Keratinocyte (primary cell): ENCODE measurements around the gene FOXJ1.

Experiments
- CTCF ChIP-seq, 3 experiments: IDR thresholded peaks in 1 of 3; conservative IDR thresholded peaks in 1 of 3; optimal IDR thresholded peaks in 1 of 3; 2 replicates in 2 of 3; 3 replicates in 1 of 3; pipeline versions ENCODE3 to v1.5.1; 2011; ENCODE audit warnings: low read length in 3 of 3, mild to moderate bottlenecking in 3 of 3, moderate library complexity in 2 of 3, control low read depth in 1 of 3, inconsistent platforms in 1 of 3; ENCODE audit not compliant: insufficient read depth in 2 of 3; ENCODE audit errors: extremely low read depth in 1 of 3
- EZH2 ChIP-seq: IDR thresholded peaks from one replicate; pipeline ENCODE4 v1.6.1; 2012; ENCODE audit warnings: inconsistent platforms, mild to moderate bottlenecking, low read length, moderate library complexity

- no peak for TF ChIP-seq CTCF (optimal IDR thresholded peaks at IDR 0.05 in 1 of 3, IDR thresholded peaks at IDR 0.05 in 1 of 3, conservative IDR thresholded peaks at IDR 0.05 in 1 of 3; ENCODE audit: extremely low read depth in 1 of 3, insufficient read depth in 2 of 3, low read length in 3 of 3)
- no peak for TF ChIP-seq EZH2
These were observed 33.5 kb downstream of the FOXJ1 start for GRCh38 chr17:76107509-76107908.
